ENCODE measurements around the gene GUCY2D.

GRCh38 chr17:8032442-8032841 lies 30.0 kb downstream of the GUCY2D start:
- no peak for TF ChIP-seq POLR2AphosphoS5 (IDR thresholded peaks at IDR 0.05; ENCODE audit: insufficient read depth in 1 of 2, low read depth in 1 of 2)
- no peak for TF ChIP-seq CTCF (IDR thresholded peaks at IDR 0.05)
- TF ChIP-seq POLR2A (IDR thresholded peaks at IDR 0.05) = no peak
